ENCODE results near the gene STARD3NL. TPM values are rescaled to one million over a fixed set of nuclear protein-coding genes. Genes with fewer than 3 reads are reported as not detected.
"Not testable (repeated sequence)": the region's sequence is repeated elsewhere in the genome, so short reads cannot be mapped to it uniquely, and the experiment has no call there.

Gene STARD3NL
- polyA plus RNA-seq, 5 donors: 54.7 to 71.7 (median 66.8) TPM

DNA sequence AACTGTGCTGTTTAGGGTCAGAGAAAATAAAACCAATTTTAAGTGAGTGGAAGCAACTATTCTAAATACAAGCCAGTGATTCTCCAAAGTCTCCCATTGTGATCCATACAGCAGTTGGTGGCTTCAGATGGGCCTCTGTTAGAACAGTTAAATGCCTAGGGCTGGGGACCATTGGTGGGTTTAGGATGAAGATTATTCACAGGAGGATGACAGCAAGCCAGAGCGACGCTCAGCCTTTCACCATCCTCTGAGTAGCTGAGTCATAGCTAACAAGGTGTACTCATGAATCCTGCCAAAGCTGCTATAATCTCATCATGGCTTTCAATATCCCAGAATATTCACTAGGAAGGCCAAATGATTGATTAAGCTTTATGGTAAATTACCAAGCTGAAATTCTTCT, 39.6 kb downstream of the STARD3NL start:
- no peak for DNase-seq

DNA sequence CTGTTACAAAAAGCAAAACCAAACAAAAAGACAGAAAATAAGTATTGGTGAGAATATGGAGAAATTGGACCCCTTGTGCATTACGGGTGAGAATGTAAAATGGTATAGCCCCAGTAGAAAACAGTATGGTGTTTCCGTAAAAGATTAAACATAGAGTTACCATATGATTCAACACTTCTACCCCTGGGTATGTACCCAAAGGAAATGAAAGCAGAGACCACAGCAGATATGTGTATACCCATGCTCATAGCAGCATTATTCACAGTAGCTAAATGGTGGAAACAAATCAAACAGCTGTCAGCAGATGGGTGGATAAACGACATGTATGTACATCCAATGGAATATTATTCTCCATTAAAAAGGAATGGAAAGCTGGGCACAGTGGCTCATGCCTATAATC, 42.4 kb downstream of the STARD3NL start:
- DNase-seq: no peak

- peak; percentile 23 to 41 for DNase-seq
Measured at GRCh38 chr7:38222481-38223096, 44.5 kb downstream of the STARD3NL start.

DNA sequence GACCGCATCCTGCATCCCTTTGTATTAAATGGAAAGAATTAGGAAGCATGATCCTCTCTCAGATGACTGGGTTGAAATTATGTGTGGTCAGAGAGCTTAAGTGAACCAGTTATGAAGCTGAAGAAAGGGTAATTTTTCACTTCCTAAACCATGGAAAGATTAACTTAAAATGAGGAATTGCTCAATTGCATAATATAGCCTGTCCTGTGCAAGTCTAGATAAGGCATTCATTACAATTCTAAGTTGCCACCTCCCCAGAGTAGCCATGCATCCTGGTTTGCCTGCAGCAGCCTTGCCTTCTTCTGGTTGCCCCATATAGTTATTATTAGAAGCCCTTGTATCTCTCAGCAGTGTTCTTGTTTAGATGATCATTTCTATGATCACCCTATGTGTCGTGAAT, 45.3 kb downstream of the STARD3NL start:
- DNase-seq: no peak

GRCh38 chr7:38224392-38224791, 46.3 kb downstream of the STARD3NL start:
- no peak for DNase-seq

GRCh38 chr7:38229386-38229785, 51.3 kb downstream of the STARD3NL start:
- DNase-seq: no peak

DNA sequence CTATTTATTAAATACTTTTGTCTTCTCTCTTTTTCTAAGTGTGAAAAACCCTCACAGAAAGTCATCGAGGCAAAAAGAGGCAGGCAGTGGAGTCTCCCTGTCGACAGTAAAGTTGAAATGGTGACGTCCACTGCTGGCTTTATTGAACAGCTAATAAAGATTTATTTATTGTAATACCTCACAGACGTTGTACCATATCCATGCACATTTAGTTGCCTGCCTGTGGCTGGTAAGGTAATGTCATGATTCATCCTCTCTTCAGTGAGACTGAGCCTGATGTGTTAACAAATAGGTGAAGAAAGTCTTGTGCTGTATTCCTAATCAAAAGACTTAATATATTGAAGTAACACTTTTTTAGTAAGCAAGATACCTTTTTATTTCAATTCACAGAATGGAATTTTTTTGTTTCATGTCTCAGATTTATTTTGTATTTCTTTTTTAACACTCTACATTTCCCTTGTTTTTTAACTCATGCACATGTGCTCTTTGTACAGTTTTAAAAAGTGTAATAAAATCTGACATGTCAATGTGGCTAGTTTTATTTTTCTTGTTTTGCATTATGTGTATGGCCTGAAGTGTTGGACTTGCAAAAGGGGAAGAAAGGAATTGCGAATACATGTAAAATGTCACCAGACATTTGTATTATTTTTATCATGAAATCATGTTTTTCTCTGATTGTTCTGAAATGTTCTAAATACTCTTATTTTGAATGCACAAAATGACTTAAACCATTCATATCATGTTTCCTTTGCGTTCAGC, 52.0 kb downstream of the STARD3NL start:
- no peak for DNase-seq

DNA sequence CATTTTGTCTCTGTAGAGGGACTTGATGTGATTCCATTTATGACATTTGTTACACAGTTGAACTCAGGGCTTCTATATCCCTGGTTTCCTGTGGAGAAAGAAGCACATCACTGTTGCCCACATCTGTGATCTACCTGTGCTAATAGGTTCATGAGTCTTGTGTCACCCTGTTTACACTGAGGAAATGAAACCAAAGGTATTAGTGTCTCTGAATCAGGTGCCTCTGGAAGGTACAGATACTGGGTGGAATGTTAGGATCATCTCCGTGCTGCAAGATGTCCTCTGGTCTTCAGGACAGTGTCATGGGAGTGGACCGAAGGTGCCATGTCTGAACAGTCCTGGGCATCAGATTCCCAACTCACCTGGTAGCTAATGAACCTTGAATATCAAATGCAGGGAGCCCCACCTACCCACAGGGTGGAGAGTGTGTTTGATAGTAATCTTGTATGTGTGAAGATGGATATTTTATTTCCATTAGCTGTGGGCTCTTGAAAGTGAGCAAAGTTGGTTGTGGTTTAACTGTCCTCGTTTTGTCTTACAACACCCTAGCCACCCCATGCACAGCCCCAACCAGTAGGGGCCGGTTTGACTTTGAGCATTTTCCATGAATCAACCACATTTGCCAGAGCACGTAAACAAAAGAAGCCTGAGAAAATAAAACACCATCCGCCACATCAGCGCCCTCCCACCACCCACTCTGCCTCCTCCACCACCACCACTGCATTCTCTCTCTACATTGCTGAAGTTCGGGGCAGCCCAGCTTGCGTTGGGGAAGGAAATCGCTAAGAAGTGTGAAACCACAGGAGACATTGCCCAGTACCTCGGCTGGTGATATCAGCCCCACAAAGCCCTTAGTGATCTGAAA, 54.7 kb downstream of the STARD3NL start:
- no peak for DNase-seq

DNA sequence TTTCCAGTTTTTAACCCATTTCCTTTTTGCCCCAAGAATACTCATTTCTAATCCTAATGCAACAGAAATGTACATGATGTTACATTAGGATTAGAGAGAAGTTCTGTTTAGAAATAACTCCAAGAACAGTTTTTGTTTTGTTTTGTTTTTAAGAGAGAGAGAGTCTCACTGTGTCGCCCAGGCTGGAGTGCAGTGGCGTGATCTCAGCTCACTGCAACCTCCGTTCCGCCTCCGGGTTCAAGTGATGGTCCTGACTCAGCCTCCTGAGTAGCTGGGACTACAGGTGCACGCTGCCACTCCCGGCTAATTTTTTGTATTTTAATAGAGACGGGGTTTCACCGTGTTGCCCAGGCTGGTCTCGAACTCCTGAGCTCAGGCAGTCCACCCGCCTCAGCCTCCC, 56.7 kb downstream of the STARD3NL start:
- not testable (repeated sequence) for DNase-seq

DNA sequence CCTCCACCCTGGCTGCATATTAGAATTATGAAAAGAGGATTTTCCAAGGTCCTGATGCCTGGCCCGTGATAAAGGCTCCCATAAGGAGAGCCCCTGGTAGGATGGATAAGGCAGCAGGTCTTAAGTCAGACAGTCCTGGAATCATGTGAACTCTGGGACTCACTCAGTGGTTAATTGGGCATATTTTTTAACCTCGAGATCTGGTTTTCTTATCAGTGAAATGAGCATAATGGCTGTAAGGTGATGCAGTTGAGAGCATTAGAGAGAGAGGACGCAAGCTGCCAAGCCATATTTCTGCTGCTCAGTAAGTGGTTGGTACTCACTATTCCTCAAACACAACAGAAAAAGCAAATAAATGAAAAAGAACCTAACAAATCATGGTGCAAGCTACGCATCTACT, 57.6 kb downstream of the STARD3NL start:
- DNase-seq: no peak

DNA sequence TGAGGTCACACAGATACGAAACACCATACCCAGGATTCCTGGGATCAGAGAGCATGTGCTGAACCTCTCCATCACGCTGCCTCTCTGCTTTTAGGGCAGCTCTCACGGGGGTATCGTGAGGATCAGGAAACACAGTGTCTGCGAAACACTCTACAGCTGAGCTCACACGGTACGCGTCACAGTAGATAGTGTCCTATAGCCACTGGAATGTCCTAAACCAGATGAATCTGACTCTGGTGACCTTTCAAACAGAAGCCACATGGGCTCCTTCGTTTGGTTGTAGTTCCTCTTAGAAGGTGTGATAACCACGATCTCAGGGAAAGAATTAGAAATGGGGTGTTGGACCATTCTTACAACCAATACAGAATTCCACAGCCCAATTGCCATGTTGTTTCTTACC, 61.1 kb downstream of the STARD3NL start:
- DNase-seq: not testable (repeated sequence)

DNA sequence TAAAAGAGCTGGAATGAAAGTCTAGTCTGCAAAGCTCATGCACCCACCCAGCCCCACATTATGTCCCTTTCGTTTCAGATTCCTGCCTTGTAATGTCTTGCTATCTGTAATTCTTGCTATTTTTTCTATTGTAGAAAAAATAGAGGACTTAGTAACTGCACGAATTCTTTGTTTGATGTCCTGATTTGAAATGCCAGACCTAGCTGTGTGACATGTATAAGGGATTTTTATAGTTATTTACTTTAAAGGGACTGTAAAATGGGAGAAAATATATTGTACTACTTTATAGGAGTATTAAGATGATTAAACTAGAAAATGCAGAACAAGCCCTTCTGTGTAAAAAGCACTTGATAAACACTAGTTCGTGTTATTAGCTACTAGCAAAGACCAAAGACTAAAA, 63.0 kb downstream of the STARD3NL start:
- no peak for DNase-seq

DNA sequence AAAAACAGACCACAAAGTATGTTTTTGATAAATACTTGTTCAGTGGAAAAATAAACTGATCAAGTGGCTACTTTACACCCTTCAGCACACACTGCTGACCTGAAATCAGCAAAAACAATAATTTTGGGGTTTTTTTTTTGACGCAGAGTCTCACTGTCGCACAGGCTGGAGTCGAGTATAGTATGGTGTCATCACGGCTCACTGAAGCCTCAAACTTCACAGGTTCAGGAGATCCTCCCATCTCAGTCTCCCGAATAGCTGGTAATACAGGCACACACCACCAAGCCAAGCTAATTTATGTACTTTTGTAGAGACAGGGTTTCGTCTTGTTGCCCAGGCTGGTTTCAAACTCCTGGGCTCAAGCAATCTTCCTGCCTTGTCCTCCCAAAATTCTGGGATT, 64.8 kb downstream of the STARD3NL start:
- no peak for DNase-seq

GRCh38 chr7:38243345-38243744, 65.3 kb downstream of the STARD3NL start:
- peak; percentile 13 to 14 for DNase-seq

- DNase-seq: no peak
Measured at GRCh38 chr7:38244516-38244915, 66.5 kb downstream of the STARD3NL start.

DNA sequence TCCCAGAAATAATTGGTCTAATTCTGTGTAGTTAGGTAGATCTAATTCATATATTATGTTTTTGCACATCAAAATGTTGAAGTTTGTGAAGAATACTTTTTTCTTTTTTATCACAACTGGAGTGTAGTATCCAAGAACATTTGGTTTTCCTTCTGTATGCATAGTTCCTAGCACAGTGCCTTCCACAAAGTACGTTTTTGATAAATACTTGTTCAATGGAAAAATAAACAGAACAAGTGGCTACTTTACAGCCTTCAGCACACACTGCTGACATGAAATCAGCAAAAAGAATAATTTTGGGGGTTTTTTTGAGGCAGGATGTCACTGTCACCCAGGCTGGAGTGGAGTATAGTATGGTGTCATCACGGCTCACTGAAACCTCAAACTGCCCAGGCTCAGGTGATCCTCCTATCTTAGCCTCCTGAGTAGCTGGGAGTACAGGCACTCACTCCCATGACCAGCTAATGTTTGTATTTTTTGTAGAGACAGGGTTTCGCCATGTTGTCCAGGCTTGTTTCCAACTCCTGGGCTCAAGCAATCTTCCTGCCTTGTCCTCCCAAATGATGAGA, 67.4 kb downstream of the STARD3NL start:
- DNase-seq: no peak

DNA sequence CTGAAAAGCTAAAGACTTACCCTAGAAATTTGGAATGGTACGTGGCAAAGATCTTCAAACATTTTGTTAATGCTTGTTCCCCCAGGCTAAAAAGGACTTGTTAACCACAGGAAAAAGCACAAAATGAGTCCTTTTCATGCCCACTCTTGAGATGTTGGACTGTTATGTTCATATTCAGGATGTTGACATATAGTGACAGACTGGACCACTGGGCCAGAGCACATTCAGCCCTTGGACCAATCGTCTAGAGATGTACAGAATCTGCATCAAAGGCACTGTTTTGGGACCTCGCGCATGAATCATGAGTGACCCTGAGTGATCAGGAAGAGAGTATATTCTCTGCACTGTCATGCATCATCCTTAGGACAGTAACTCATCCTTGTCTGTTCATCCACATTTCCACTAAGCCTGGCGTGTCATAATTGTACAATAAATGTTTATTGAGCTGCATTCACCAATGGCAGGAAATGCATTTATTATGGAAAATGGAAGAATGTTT, 70.1 kb downstream of the STARD3NL start:
- DNase-seq: no peak

DNA sequence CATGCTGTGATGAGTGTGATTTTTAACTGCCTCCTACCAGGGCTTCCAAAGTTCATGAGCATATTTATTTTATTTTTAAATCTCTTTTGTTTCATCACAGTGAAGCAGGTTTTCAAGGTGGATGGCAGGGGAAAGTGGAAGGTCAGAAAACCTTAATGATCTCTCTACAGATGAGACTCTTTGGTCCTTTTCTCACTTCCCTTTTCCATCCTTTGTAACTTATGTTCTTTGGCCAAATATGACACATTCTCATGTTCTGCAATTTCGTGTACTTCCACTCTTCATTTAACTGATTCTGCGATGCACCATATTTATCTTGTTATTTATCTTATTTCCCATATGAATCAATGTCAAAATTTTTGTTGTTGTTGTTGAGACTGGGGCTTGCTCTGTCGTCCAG, 71.8 kb downstream of the STARD3NL start:
- DNase-seq: not testable (repeated sequence)

GRCh38 chr7:38257350-38257677, 79.3 kb downstream of the STARD3NL start:
- DNase-seq: no peak

DNA sequence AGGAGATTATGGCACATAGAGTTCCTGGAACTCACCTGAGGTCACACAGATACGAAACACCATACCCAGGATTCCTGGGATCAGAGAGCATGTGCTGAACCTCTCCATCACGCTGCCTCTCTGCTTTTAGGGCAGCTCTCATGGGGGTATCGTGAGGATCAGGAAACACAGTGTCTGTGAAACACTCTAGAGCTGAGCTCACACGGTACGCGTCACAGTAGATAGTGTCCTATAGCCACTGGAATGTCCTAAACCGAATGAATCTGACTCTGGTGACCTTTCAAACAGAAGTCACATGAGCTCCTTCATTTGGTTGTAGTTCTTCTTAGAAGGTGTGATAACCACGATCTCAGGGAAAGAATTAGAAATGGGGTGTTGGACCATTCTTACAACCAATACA, 81.1 kb downstream of the STARD3NL start:
- DNase-seq: not testable (repeated sequence)

DNA sequence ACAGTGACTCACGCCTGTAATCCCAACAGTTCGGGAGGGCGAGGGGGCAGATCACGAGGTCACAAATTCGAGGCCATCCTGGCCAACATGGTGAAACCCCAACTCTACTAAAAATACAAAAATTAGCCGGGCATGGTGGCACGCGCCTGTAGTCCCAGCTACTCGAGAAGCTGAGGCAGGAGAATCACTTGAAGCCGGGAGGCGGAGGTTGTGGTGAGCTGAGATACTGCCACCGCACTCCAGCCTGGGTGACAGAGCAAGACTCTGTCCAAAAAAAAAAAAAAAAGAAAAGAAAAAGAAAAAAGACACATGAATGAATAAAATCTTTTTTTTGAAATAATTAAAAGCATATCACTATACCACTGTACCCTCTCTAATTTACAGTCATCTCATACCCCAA, 83.6 kb downstream of the STARD3NL start:
- DNase-seq: not testable (repeated sequence)

- DNase-seq: not testable (repeated sequence)
Measured at GRCh38 chr7:38262026-38262425, 84.0 kb downstream of the STARD3NL start.
